HUDEP-2 (cell line): ENCODE data around the gene WNT1.

ENCODE experiments used
- DNase-seq, 76 experiments: peaks; one replicate each; lab custom pipeline; 2025; ENCODE audit not compliant: unreplicated experiment in 76 of 76; lab: John Stamatoyannopoulos, UW

Gene WNT1

GRCh38 chr12:48960834-48961233 lies 17.3 kb upstream of the WNT1 start:
- no peak for DNase-seq

GRCh38 chr12:48961331-48961730 lies 16.8 kb upstream of the WNT1 start:
- no peak for DNase-seq

GRCh38 chr12:48961801-48962200 lies 16.3 kb upstream of the WNT1 start:
- no peak for DNase-seq

- DNase-seq = no peak
These were observed 12.8 kb upstream of the WNT1 start for GRCh38 chr12:48965298-48965838.

GRCh38 chr12:48966177-48966895 lies 11.8 kb upstream of the WNT1 start:
- peak in 1 of 76 experiments; percentile 34 for DNase-seq

- DNase-seq = no peak
These were observed 10.1 kb upstream of the WNT1 start for GRCh38 chr12:48967991-48968390.

- no peak for DNase-seq
These were observed 9.7 kb upstream of the WNT1 start for GRCh38 chr12:48968467-48968866.

GRCh38 chr12:48969160-48969771 lies 8.9 kb upstream of the WNT1 start:
- no peak for DNase-seq

GRCh38 chr12:48969833-48970701 lies 8.1 kb upstream of the WNT1 start:
- DNase-seq = peak in 1 of 76 experiments; percentile 20

GRCh38 chr12:48970702-48971334 lies 7.3 kb upstream of the WNT1 start:
- DNase-seq = peak in 1 of 76 experiments; percentile 8

GRCh38 chr12:48972213-48972951 lies 5.7 kb upstream of the WNT1 start:
- peak in 1 of 76 experiments; percentile 16 for DNase-seq

- no peak for DNase-seq
These were observed 5.1 kb upstream of the WNT1 start for GRCh38 chr12:48972952-48973483.

- no peak for DNase-seq
These were observed 4.6 kb upstream of the WNT1 start for GRCh38 chr12:48973531-48973930.

- peak in 11 of 76 experiments; percentile 4 to 25 (median 19) for DNase-seq
These were observed 4.0 kb upstream of the WNT1 start for GRCh38 chr12:48973941-48974673.

GRCh38 chr12:48977290-48978281 lies 536 bp upstream of the WNT1 start:
- DNase-seq = peak in 41 of 76 experiments; percentile 15 to 70 (median 48)

GRCh38 chr12:48978741-48979601 lies 849 bp downstream of the WNT1 start:
- no peak for DNase-seq
